Effector CD8-positive, alpha-beta T cell (primary cell): ENCODE measurements around the gene AGAP3.
A peak's percentile ranks its signal among the peaks of the same experiment; 100 is the strongest.

Source experiments
- DNase-seq: peaks from one replicate; lab custom pipeline; 2025; lab: John Stamatoyannopoulos, UW

AGAP3 gene

GRCh38 chr7:151074817-151075661 lies 11.2 kb upstream of the AGAP3 start:
- no peak for DNase-seq

- no peak for DNase-seq
These were observed 10.7 kb upstream of the AGAP3 start for GRCh38 chr7:151075662-151075971.

GRCh38 chr7:151075978-151076426 lies 10.3 kb upstream of the AGAP3 start:
- DNase-seq, result no peak

GRCh38 chr7:151076863-151077704 lies 9.2 kb upstream of the AGAP3 start:
- DNase-seq, result no peak

GRCh38 chr7:151077705-151078232 lies 8.5 kb upstream of the AGAP3 start:
- no peak for DNase-seq

DNA sequence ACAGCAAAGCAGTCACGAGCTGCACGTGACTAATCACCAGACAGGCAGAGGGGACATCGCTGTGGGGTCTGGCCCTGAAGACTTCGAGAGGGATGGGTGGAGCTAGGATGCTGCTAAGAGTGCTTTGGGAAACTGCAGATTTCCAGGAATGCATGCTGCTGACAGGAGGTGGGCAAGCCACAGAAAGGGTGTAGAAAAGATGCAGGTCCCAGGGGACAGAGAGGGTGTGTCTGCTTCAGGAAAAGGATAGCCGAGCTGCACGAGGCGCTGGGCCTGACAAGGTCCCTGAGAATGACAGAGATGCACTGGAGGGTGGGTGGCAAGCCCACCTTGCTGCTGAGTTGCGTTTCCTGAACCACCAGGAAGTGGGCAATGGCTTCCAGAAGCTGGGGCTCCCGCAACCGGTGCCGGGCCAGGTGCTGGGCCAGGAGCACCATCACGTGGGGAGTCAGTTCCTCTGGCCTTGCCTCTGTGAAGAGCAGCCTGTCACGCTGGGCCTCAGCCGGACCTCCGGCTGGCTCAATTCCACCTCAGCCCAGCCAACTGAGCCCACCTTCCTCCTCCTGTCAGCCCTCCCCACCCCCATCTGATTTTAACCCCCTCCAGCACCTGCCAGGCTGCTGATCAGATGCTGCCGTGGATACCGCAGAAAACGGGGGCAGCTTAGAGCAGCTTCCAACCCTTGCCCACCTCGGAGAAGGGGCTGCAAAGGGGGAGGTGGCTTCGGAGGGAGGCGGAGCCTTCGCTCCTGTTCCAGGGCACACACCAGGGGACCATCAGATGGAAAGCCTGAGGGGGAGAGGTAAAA lies 7.8 kb upstream of the AGAP3 start:
- no peak for DNase-seq

DNA sequence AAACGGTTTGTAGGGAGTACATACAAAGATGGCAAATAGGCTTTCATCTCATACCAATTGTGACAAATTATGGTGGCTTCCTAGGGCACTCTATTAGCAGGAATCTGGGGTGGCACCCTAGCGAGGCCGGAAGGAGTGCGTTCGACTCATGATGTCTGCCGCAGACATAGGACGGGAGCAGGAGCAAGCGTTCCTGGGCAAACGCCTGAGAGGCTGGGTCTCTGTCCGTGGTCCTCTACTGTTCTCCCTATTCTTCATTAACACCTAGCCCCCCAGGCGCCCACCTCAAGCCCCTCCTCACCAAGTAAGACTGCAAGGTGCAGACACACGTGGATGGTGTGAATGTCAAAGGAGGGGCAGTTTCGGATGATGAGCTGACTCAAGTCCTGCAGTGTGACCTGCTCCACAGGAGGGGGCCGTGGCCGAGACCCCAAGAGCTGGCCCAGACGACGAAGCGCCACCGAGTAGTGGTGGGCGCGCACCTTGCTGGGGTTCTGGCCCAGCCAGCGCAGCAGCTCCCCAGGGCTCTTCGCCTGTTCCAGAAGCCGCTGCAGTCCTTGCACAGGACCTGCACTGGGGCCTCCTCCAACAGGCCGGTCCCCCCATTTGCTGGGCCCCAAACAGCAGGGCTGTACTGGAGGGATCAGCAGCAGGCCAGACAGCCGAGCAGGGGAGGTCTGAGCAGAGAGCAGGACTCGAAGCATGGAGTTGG lies 6.9 kb upstream of the AGAP3 start:
- DNase-seq, result no peak

GRCh38 chr7:151080067-151080521 lies 6.2 kb upstream of the AGAP3 start:
- DNase-seq, result no peak

- peak; percentile 78 for DNase-seq
These were observed 5.6 kb upstream of the AGAP3 start, which contains the start of gene FASTK for GRCh38 chr7:151080522-151081169. Gene FASTK, minus strand, starts transcription at chr7:151080809. Its CDS starts 43 bp downstream, at chr7:151080766.

DNA sequence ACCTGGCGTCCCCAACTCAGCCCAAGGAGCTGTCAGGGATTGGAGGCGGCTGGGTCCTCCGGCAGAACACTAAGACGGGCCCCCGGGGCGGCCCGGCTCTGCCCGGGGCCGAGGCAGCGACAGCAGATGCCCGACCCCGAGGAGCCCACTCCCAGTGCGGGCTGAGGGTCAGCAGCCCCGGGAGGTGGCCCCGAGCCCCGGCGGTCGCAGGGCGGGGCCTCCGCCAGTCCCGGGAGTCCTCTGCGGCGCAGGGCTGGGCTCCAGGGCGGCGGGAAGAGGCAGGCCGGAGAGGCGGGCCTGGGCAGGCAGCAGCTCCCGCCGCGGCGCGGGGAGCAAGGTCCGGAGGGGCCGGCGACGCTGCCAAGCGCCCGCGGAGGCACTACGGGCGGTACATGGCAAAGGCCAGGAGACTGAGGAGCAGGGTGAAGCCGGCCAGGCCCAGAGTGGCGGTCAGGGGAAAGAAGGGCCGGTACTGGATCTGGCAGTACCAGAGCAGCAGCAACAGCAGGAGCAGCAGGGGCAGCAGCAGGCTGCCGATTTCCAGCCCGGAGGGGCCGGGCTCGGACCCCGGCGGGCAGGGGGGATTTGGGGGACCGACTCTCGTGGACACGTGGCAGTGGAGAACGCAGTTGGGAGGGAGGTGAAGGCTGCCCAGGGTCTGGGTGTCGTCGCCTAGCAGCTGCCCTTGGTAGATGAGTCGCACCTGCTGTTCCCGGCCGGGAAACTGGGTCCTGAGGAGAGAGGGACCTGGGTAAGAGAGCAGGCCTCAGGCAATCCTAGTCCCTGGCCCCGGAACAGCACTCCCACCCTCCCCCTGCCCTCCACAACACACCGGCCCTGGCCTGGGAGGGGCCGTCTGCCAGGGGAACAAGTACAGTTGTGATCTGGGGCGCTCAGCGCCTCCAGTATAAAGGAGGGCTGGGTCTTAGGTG lies 4.8 kb upstream of the AGAP3 start:
- no peak for DNase-seq

- DNase-seq, result no peak
These were observed 3.9 kb upstream of the AGAP3 start for GRCh38 chr7:151082141-151083070.

DNA sequence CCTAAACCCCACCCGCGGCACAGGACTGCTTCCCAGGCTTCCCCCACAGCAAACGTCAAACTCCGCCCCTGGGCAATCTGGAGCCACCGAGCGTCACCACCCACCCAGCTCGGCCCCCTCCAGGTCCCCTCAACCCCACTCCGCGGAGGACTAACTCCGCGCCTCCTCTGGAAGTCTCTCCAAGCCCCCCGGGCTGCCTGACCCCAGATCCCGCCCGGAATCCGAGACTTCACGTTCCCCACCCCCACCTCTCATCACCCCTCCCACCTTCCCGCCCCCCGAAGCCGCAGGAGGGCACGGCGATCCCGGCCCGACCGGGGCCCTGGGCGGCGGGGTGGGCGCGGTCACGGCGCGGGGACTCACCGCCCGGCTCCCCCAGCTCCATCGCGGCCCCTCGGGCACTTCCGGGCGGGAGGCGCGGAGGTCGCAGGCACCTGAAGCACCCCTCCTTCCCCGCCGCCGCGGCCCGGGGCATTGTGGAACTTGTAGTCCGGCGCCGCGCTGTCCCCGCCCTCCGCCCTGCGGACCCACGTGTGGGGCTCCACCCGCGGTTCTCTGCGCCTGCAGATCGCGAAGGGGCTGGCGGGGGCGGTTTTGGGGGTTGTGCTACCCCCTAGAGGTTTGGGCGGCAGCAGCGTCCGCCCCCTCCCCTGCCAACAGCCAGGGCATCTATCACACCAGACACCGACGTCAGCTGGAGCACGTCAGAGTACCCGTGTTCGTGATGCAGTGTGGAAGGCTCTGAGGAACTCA lies 3.0 kb upstream of the AGAP3 start, which contains the start of gene TMUB1:
TSS of gene TMUB1 (minus strand) at position 423 of the 753 bp plus-strand sequence. CDS start 930 bp downstream, outside the sequence.
- DNase-seq, result peak; percentile 82

GRCh38 chr7:151083824-151084160 lies 2.5 kb upstream of the AGAP3 start:
- DNase-seq, result no peak

DNA sequence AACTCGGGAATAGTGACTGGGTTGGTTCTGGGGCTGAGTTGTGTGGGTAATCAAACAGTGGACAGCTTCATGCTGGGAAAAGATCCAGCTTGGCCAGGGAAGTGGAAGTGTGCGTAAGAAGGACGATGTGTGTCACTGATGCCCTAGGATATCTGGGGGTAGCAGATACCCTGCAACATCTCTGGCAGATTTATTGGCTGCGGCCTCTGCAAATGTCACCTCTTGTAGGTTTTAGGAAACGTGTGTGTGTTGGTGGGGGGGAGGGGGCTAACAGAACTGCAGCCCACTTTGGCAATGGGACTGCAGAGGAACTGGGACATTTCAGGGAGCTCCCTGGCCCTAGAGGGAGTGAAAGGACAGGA lies 965 bp upstream of the AGAP3 start:
- no peak for DNase-seq

- DNase-seq, result no peak
These were observed 548 bp downstream of the AGAP3 start for GRCh38 chr7:151086802-151087244.

- DNase-seq, result no peak
These were observed 1.2 kb downstream of the AGAP3 start for GRCh38 chr7:151087245-151088018.
